Gastroesophageal sphincter (tissue), 4 donors: ENCODE results near the gene SMG7. TPM values are rescaled to one million over a fixed set of nuclear protein-coding genes. Genes with fewer than 3 reads are reported as not detected.

Experiments
- ATAC-seq: fragments of 150-250 bp; one replicate; pipeline ENCODE4 v1.9.1; 2016; ENCODE audit warnings: mild to moderate bottlenecking, moderate library complexity
- H3K27ac ChIP-seq, 4 donors: fragments of 200-600 bp; sonication (generic) in 3 of 4; 1 replicate in 3 of 4; 2 replicates in 1 of 4; pipeline ENCODE4 v1.5.1; 2016 to 2019
- H3K27me3 ChIP-seq: fragments of 200-600 bp; sonication (generic); one replicate; pipeline ENCODE4 v1.5.1; 2019
- H3K36me3 ChIP-seq, 2 donors: fragments of 200-600 bp; sonication (generic); one replicate each; pipeline ENCODE4 v1.5.1; 2019; ENCODE audit warnings: control low read depth in 1 of 2
- H3K4me1 ChIP-seq, 3 donors: fragments of 200-600 bp; sonication (generic); 1 replicate in 2 of 3; 2 replicates in 1 of 3; pipeline ENCODE4 v1.5.1; 2016 to 2019; ENCODE audit warnings: control low read depth in 2 of 3
- H3K4me3 ChIP-seq, 2 donors: fragments of 200-600 bp; sonication (generic); one replicate each; pipeline ENCODE4 v1.5.1; 2019; ENCODE audit warnings: mild to moderate bottlenecking in 1 of 2, moderate library complexity in 1 of 2
- H3K9me3 ChIP-seq, 3 donors: fragments of 200-600 bp; sonication (generic); one replicate each; pipeline ENCODE4 v1.5.1; 2017 to 2019; ENCODE audit warnings: control low read depth in 2 of 3
- CTCF ChIP-seq, 4 experiments: fragments of 200-600 bp in 2 of 4; fragments of 450-650 bp in 2 of 4; sonication (generic) in 1 of 4; IDR thresholded peaks; one replicate each; pipeline ENCODE4 v1.5.1; 2017 to 2019; ENCODE audit warnings: antibody characterized with exemption in 4 of 4, mild to moderate bottlenecking in 2 of 4, moderate library complexity in 2 of 4
- EP300 ChIP-seq: sonication (generic); formaldehyde crosslinking; IDR thresholded peaks from one replicate; pipeline ENCODE4 v1.6.1; 2017; ENCODE audit warnings: antibody characterized with exemption, mild to moderate bottlenecking
- POLR2A ChIP-seq, 2 donors: fragments of 450-650 bp; IDR thresholded peaks; one replicate each; pipeline ENCODE4 v1.6.1; 2017; ENCODE audit warnings: antibody characterized with exemption in 2 of 2, mild to moderate bottlenecking in 2 of 2, moderate library complexity in 1 of 2
- POLR2AphosphoS5 ChIP-seq: sonication (generic); formaldehyde crosslinking; IDR thresholded peaks from one replicate; pipeline ENCODE4 v1.6.1; 2017; ENCODE audit warnings: antibody characterized with exemption
- WGBS, 2 donors: methylation state at CpG; one replicate each; pipeline ENCODE4 v1.1.5; 2018; ENCODE audit warnings: low coverage in 1 of 2; 5-methylcytosine and 5-hydroxymethylcytosine counted together
- total RNA-seq, 4 donors: library from RNA; depleted of rRNA; stranded (reverse); fragments of >200 nt; gene quantifications; one replicate each; pipeline ENCODE4 v1.1.0, GENCODE V29; 2016

The SMG7 gene
- total RNA-seq, 4 donors from 2014 or later: 31.9 to 55.9 (median 38.2) TPM

- ATAC-seq: no peak
- Histone ChIP-seq H3K27ac (no peak overlapping the region), H3K36me3 (peaks cover 0 to 66% of the 10 kb centered on the region in 2 donors), H3K27me3 (no peaks in the 10 kb centered on the region), H3K4me1 (peaks cover 0 to under 1% (median 0%) of the 10 kb centered on the region in 3 donors), H3K4me3 (no peak overlapping the region), H3K9me3 (no peaks in the 10 kb centered on the region)
- TF ChIP-seq POLR2A (IDR thresholded peaks at IDR 0.05) (no peak), POLR2AphosphoS5 (no peak), CTCF (IDR thresholded peaks at IDR 0.05) (no peak), EP300 (no peak)
- 71 to 82% methylated on average over 1 of the region's 1 CpG for WGBS, 2 donors
Observed at GRCh38 chr1:183520379-183520778, 48.1 kb downstream of the SMG7 start.

- TF ChIP-seq POLR2AphosphoS5: no peak
- no peak for ATAC-seq
- H3K4me1 ChIP-seq: no peaks in the 10 kb centered on the region
- no peak overlapping the region for H3K4me3 ChIP-seq
- H3K27me3 ChIP-seq: no peaks in the 10 kb centered on the region
- 94 to 100% methylated on average over 1 of the region's 1 CpG for WGBS, 2 donors
- H3K27ac ChIP-seq: no peak overlapping the region
- H3K9me3 ChIP-seq: no peaks in the 10 kb centered on the region
- H3K36me3 ChIP-seq: peaks cover 4 to 63% of the 10 kb centered on the region in 2 donors
Observed at GRCh38 chr1:183522104-183522503, 49.8 kb downstream of the SMG7 start.

GRCh38 chr1:183528577-183528976 is 56.3 kb downstream of the SMG7 start:
- no peak for TF ChIP-seq POLR2AphosphoS5
- no peak for TF ChIP-seq CTCF (IDR thresholded peaks at IDR 0.05)
- no peak for TF ChIP-seq POLR2A (IDR thresholded peaks at IDR 0.05)
- no peak for TF ChIP-seq EP300
- no peak overlapping the region for H3K4me3 ChIP-seq
- no peaks in the 10 kb centered on the region for H3K4me1 ChIP-seq
- H3K9me3 ChIP-seq: no peaks in the 10 kb centered on the region
- H3K36me3 ChIP-seq: peaks cover 11 to 70% of the 10 kb centered on the region in 2 donors
- H3K27me3 ChIP-seq: no peaks in the 10 kb centered on the region
- ATAC-seq: no peak
- WGBS, 2 donors: 88 to 100% methylated on average over 3 of the region's 3 CpGs
- no peak overlapping the region for H3K27ac ChIP-seq

- Histone ChIP-seq H3K27me3 (no peaks in the 10 kb centered on the region), H3K4me3 (no peak overlapping the region), H3K27ac (no peak overlapping the region), H3K9me3 (no peaks in the 10 kb centered on the region), H3K4me1 (no peaks in the 10 kb centered on the region), H3K36me3 (peaks cover 7 to 82% of the 10 kb centered on the region in 2 donors)
- ATAC-seq: no peak
- TF ChIP-seq EP300: no peak
- TF ChIP-seq POLR2A (IDR thresholded peaks at IDR 0.05): no peak
- no peak for TF ChIP-seq POLR2AphosphoS5
- no peak for TF ChIP-seq CTCF (IDR thresholded peaks at IDR 0.05)
- WGBS, 2 donors: 62 to 84% methylated on average over 3 of the region's 3 CpGs
Observed at GRCh38 chr1:183533617-183534174, 61.4 kb downstream of the SMG7 start.

GRCh38 chr1:183537405-183537804 is 65.1 kb downstream of the SMG7 start:
- no peaks in the 10 kb centered on the region for H3K27me3 ChIP-seq
- TF ChIP-seq POLR2AphosphoS5 (no peak), CTCF (IDR thresholded peaks at IDR 0.05) (no peak), EP300 (no peak), POLR2A (IDR thresholded peaks at IDR 0.05) (no peak)
- H3K36me3 ChIP-seq: peaks cover 0 to 88% of the 10 kb centered on the region in 2 donors
- ATAC-seq: no peak
- WGBS, 2 donors: 89 to 92% methylated on average over 4 of the region's 4 CpGs
- no peaks in the 10 kb centered on the region for H3K9me3 ChIP-seq
- no peak overlapping the region for H3K4me3 ChIP-seq
- H3K4me1 ChIP-seq: no peaks in the 10 kb centered on the region
- H3K27ac ChIP-seq: no peak overlapping the region
